Immature natural killer cell (primary cell): ENCODE data around the gene BBOF1. TPM values are rescaled to one million over a fixed set of nuclear protein-coding genes. Genes with fewer than 3 reads are reported as not detected.
"Not testable (repeated sequence)": the region's sequence is repeated elsewhere in the genome, so short reads cannot be mapped to it uniquely, and the experiment has no call there.

Experiments used
- DNase-seq, 3 donors: peaks; one replicate each; pipeline ENCODE4 v3.0.0; 2022; ENCODE audit warnings: mixed read lengths in 1 of 3
- H3K27ac Mint-ChIP-seq, 6 donors: one replicate each; pipeline ENCODE4 v1.8.0; 2020; ENCODE audit warnings: mixed read lengths in 6 of 6, mild to moderate bottlenecking in 5 of 6, inconsistent platforms in 4 of 6, moderate library complexity in 3 of 6
- H3K27me3 Mint-ChIP-seq, 3 donors: one replicate each; pipeline ENCODE4 v1.8.0; 2020 to 2021; ENCODE audit warnings: low read depth in 3 of 3, mild to moderate bottlenecking in 3 of 3, mixed read lengths in 3 of 3, moderate library complexity in 3 of 3, inconsistent platforms in 1 of 3
- H3K36me3 Mint-ChIP-seq, 3 donors: one replicate each; pipeline ENCODE4 v1.8.0; 2020; ENCODE audit warnings: mixed read lengths in 3 of 3, inconsistent platforms in 2 of 3, mild to moderate bottlenecking in 2 of 3
- H3K4me1 Mint-ChIP-seq, 2 donors: one replicate each; pipeline ENCODE4 v1.8.0; 2020; ENCODE audit warnings: inconsistent platforms in 2 of 2, mild to moderate bottlenecking in 2 of 2, mixed read lengths in 2 of 2, moderate library complexity in 1 of 2
- H3K4me3 Mint-ChIP-seq, 5 donors: one replicate each; pipeline ENCODE4 v1.8.0; 2020; ENCODE audit warnings: mild to moderate bottlenecking in 5 of 5, mixed read lengths in 5 of 5, inconsistent platforms in 3 of 5, moderate library complexity in 3 of 5
- H3K9me3 Mint-ChIP-seq, 6 donors: one replicate each; pipeline ENCODE4 v1.8.0; 2020; ENCODE audit warnings: mild to moderate bottlenecking in 6 of 6, mixed read lengths in 6 of 6, inconsistent platforms in 4 of 6, moderate library complexity in 3 of 6
- polyA plus RNA-seq, 3 donors: library from polyadenylated mRNA; unstranded; fragments of 300-500 nt; fragmentation: Illumina TruSeq; gene quantifications; one replicate each; pipeline ENCODE4 v1.2.3, GENCODE V29; 2021

Gene BBOF1
- polyA plus RNA-seq, 3 donors from 2014 or later, result 1.6 to 4.0 (median 3.4) TPM

DNA sequence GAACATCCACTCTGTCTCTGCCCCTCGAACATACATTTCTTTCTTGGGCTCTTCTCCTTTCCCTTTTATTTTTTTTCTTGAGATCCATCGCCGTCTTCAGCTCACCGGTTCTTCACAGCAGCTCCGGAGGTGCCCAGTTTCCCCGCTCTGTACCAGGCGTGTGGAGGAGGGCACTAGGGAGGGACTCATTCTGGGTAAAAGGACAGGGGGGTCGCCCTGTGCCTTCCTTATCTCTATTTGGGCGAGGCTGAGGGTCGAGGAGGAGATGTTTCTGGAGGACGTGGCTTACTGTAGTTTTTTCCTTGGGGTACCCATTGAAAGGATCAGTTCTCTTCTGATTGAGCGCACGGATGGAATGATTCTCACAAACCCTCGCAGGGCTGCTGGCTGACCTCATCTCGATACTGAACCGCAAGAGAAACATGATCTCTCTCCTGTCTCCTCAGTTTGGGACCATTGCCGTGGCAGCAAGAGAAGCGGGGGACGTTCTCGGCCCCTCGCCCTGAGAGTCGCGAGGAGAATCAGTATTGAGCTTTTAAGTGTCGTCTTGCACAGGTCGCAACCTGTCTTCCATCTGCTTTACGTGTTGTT is 66.0 kb downstream of the BBOF1 start:
- Mint-ChIP-seq H3K9me3 (no peaks in the 10 kb centered on the region), H3K4me1 (peaks cover 39 to 55% of the 10 kb centered on the region in 2 donors), H3K27me3 (peaks cover 6 to 11% (median 8%) of the 10 kb centered on the region in 3 donors), H3K36me3 (peaks cover 0 to 13% (median 5%) of the 10 kb centered on the region in 3 donors), H3K4me3 (peak overlapping the region; percentile 94 to 100 (median 96)), H3K27ac (peak overlapping the region; percentile 81 to 97 (median 92))
- DNase-seq, result no peak

DNA sequence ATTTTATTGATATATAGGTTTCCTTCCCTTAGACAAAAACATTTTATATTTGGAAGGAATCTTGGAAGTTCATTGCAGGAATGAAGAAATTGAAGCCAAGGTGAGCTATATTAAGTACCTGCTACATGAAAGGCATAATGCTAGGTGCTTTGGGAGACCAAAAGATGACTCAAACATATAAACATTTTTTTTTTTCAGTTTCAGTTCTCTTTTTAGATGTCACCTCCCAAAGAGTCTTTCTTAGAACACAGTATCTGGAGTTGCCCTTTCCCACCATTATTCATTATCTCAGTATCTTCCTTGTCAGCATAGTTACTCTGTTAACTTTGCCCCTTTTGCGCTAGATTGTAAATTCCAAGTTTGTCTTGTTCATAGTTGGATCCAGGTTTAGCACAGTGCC is 66.7 kb downstream of the BBOF1 start:
- H3K4me3 Mint-ChIP-seq, result peak overlapping the region; percentile 94 to 100 (median 96)
- H3K4me1 Mint-ChIP-seq, result peaks cover 40 to 55% of the 10 kb centered on the region in 2 donors
- H3K27ac Mint-ChIP-seq, result peak overlapping the region; percentile 81 to 97 (median 92)
- DNase-seq, result no peak
- H3K27me3 Mint-ChIP-seq, result peaks cover 6 to 11% (median 8%) of the 10 kb centered on the region in 3 donors
- no peaks in the 10 kb centered on the region for H3K9me3 Mint-ChIP-seq
- peaks cover 0 to 16% (median 5%) of the 10 kb centered on the region in 3 donors for H3K36me3 Mint-ChIP-seq

DNA sequence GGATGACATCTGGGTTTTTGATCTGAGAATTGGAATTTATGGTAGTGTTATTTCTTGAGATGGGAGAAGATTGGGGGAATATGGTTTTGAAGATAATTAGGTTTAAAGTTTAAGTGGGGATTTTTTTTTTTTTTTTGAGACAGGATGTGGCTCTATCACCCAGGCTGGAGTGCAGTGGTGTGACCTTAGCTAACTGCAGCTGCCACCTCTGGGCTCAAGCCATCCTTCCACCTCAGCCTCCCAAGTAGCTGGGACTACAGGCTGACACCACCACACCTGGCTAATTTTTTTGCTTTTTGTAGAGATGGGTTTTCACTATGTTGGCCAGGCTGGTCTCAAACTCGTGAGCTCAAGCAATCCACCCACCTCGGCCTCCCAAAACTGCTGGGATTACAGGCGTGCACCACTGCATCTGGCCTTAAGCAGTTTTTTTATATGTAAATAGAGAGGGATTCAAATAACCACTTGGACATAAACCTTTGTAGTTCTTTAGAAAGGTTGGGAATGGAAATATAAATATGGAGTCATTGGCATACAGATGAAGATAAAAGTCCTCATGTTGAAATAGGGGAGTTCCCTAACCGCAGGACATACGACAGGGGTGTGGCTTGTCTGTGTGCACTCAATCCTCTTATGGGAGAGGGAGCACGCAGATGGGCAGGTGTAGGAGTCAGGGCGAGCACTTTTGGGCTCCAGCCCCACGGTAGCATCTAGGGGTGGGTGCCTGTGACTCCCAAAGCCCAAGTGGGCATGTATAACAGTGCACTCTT is 70.3 kb downstream of the BBOF1 start:
- peak overlapping the region in 1 of 5 donors; percentile 31 for H3K4me3 Mint-ChIP-seq
- H3K27ac Mint-ChIP-seq, result peak overlapping the region in 5 of 6 donors; percentile 10 to 90 (median 67)
- peaks cover 23 to 38% of the 10 kb centered on the region in 2 donors for H3K4me1 Mint-ChIP-seq
- peak in 2 of 3 donors; percentile 9 to 11 for DNase-seq
- H3K9me3 Mint-ChIP-seq, result no peaks in the 10 kb centered on the region
- peaks cover 4 to 9% (median 6%) of the 10 kb centered on the region in 3 donors for H3K27me3 Mint-ChIP-seq
- H3K36me3 Mint-ChIP-seq, result peaks cover 3 to 19% (median 9%) of the 10 kb centered on the region in 3 donors

DNA sequence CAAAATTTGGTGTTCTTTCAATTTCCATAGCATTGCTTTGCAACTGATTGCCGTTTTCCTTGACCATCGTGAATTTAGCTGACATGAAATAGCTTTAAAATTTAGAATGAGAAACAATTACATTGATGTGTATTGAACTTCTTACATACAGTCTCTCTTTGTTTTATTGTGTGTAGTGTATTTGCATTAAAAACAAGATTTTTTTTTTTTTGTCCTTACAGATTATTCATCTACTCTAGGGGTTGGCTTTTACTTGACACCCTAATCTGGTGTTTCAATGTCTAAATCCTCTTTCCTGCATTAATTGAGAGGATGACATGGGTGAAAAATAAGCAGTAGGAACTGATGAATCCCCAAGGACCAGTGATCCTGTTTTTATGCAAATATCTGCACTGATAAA is 86.2 kb downstream of the BBOF1 start:
- no peaks in the 10 kb centered on the region for H3K9me3 Mint-ChIP-seq
- H3K27me3 Mint-ChIP-seq, result no peaks in the 10 kb centered on the region
- no peak for DNase-seq
- H3K4me3 Mint-ChIP-seq, result no peak overlapping the region
- H3K27ac Mint-ChIP-seq, result no peak overlapping the region
- no peaks in the 10 kb centered on the region for H3K4me1 Mint-ChIP-seq
- peaks cover 10 to 29% (median 15%) of the 10 kb centered on the region in 3 donors for H3K36me3 Mint-ChIP-seq

DNA sequence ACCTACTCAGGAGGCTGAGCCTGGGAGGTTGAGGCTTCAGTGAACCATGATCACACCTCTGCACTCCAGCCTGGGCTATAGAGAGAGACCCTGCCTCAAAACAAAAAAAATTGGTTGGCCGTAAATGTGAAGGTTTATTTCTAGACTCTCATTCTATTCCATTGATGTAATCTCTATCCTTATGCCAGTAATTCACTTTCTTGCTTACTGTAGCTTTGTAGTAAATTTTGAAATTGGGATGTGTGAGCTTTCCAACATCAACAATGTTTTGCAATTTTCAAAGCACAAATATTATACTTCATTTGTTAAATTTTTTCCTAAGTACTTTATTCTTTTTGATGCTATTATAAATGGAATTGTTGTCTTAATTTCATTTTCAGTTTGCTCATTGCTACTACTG is 90.2 kb downstream of the BBOF1 start:
- H3K4me3 Mint-ChIP-seq, result no peak overlapping the region
- no peaks in the 10 kb centered on the region for H3K9me3 Mint-ChIP-seq
- no peak overlapping the region for H3K27ac Mint-ChIP-seq
- H3K36me3 Mint-ChIP-seq, result peaks cover 8 to 29% (median 20%) of the 10 kb centered on the region in 3 donors
- H3K4me1 Mint-ChIP-seq, result no peaks in the 10 kb centered on the region
- no peak for DNase-seq
- H3K27me3 Mint-ChIP-seq, result peaks cover 0 to 1% (median 0%) of the 10 kb centered on the region in 3 donors

DNA sequence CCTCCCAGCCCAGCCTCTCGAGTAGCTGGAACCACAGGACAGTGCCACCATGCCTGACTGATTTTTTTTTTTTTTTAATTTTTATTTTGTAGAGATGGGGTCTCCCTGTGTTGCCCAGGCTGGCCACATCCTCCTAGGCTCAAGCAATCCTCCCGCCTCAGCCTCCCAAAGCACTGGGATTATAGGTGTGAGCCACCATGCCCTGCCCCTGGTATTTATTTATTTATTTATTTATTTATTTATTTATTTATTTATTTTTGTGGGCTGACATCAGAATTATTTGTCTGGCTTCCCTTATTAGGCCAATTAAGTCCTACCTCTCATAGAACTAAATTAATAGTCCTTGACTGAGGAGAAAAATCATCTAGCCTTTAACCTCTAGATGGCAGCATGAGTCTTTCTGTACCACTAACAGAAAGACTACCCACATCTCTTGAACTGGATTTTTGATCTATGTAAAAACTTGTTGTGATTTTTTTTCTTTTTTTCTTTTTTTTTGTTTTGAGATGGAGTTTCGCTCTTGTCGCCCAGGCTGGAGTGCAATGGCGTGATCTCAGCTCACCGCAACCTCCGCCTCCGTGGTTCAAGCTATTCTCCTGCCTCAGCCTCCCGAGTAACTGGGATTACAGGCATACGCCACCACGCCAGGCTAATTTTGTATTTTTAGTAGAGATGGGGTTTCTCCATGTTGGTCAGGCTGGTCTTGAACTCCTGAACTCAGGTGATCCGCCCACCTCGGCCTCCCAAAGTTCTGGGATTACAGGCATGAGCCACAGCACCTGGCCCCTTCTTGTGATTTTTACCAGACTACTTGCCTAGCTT is 92.5 kb downstream of the BBOF1 start:
- DNase-seq, result peak; percentile 15 to 39 (median 24)
- H3K27me3 Mint-ChIP-seq, H3K9me3 Mint-ChIP-seq, H3K4me3 Mint-ChIP-seq, H3K27ac Mint-ChIP-seq, H3K4me1 Mint-ChIP-seq: not testable (repeated sequence)
- H3K36me3 Mint-ChIP-seq, result peaks cover 8 to 21% (median 17%) of the 10 kb centered on the region in 3 donors

Other genes with a start within 250 kb of the BBOF1 start
- gene PTGR2, start 167.5 kb upstream of the BBOF1 start, polyA plus RNA-seq, result 1 to 10 TPM in 2 of 3 donors, under 1 TPM in 1; 0.76 to 1.6 (median 1.0) TPM
- 10 to 100 TPM; 72.6 to 88.0 (median 86.1) TPM for gene ZNF410, start 132.5 kb upstream of the BBOF1 start, polyA plus RNA-seq
- gene FAM161B, start 69.3 kb upstream of the BBOF1 start, polyA plus RNA-seq, result 1 to 10 TPM in 2 of 3 donors, under 1 TPM in 1; 0.91 to 3.6 (median 1.6) TPM
- gene COQ6, start 69.0 kb upstream of the BBOF1 start, polyA plus RNA-seq, result 10 to 100 TPM; 11.2 to 16.6 (median 16.1) TPM
- gene ENTPD5, start 61 bp upstream of the BBOF1 start, polyA plus RNA-seq, result 1 to 10 TPM; 3.2 to 9.1 (median 3.2) TPM
- gene ALDH6A1, start 65.1 kb downstream of the BBOF1 start, polyA plus RNA-seq, result 10 to 100 TPM; 15.1 to 29.8 (median 20.3) TPM
- 10 to 100 TPM; 14.0 to 19.8 (median 16.3) TPM for gene LIN52, start 65.6 kb downstream of the BBOF1 start, polyA plus RNA-seq
- not detected for gene VSX2, start 220.1 kb downstream of the BBOF1 start, polyA plus RNA-seq